Vagina (tissue), 2 donors: ENCODE measurements around the gene ADAMTS17.

Experiments used
- POLR2A ChIP-seq, 2 donors: fragments of 450-650 bp; IDR thresholded peaks; one replicate each; pipeline ENCODE4 v1.6.1; 2017; ENCODE audit warnings: antibody characterized with exemption in 2 of 2, mild to moderate bottlenecking in 2 of 2, moderate library complexity in 2 of 2
- TF ChIP-seq, protein P1 (sequence below), 3 experiments: fragments of 450-650 bp in 2 of 3; fragments of 200-600 bp in 1 of 3; sonication (generic) in 1 of 3; IDR thresholded peaks; one replicate each; pipeline ENCODE4 v1.5.1; 2017 to 2019; ENCODE audit warnings: antibody characterized with exemption in 3 of 3, mild to moderate bottlenecking in 2 of 3, moderate library complexity in 2 of 3

DNA sequence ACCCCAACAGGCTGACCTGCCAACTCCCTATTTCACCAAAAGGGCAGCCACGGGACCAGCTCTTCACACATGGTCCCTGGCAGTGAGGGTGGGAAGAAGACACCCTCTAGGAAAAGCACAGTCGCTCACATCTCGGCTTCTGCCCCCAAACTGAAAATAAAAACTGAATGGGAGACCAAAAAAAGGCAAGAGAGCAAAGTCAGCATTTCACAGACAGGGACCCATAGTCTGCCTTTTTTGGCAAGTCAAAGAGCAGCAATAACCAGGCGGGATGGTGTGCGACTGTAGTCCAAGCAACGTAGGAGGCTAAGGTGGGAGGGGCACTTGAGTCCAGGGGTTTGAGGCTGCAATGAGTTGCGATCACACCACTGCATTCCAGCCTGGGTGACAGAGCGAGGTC lies 154.1 kb downstream of the ADAMTS17 start:
- no peak for TF ChIP-seq POLR2A (IDR thresholded peaks at IDR 0.05)
- TF ChIP-seq, protein P1, sequence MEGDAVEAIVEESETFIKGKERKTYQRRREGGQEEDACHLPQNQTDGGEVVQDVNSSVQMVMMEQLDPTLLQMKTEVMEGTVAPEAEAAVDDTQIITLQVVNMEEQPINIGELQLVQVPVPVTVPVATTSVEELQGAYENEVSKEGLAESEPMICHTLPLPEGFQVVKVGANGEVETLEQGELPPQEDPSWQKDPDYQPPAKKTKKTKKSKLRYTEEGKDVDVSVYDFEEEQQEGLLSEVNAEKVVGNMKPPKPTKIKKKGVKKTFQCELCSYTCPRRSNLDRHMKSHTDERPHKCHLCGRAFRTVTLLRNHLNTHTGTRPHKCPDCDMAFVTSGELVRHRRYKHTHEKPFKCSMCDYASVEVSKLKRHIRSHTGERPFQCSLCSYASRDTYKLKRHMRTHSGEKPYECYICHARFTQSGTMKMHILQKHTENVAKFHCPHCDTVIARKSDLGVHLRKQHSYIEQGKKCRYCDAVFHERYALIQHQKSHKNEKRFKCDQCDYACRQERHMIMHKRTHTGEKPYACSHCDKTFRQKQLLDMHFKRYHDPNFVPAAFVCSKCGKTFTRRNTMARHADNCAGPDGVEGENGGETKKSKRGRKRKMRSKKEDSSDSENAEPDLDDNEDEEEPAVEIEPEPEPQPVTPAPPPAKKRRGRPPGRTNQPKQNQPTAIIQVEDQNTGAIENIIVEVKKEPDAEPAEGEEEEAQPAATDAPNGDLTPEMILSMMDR (IDR thresholded peaks at IDR 0.05): no peak
